ENCODE measurements around the gene ATP5MG. TPM values are rescaled to one million over a fixed set of nuclear protein-coding genes. Genes with fewer than 3 reads are reported as not detected.

The ATP5MG gene
- total and polyA plus RNA-seq, 10 of the 15 experiments (the other 5 are each of a cell fraction or from before 2014, with no cell fraction given), result 211 to 2,276 (median 633) TPM

DNA sequence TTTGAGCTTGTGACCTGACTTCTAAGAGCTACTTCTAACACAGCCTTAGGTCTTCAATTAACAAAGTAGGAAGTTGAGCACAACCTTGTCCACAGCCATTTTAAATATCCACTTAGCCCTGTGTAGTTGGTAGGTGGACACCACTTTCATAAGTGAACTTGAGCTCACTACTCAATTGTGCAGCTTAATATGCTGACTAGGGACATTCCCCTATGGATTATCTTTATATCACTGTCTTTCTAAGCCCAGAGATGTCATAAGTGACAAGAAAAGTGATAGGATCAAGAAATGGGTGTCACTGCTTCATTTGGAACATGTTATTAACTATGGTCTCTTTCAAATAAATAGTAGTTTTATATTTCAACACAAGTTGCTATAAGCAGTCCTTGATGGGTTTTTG lies 4.0 kb upstream of the ATP5MG start (continued):
- TF ChIP-seq, protein P1, sequence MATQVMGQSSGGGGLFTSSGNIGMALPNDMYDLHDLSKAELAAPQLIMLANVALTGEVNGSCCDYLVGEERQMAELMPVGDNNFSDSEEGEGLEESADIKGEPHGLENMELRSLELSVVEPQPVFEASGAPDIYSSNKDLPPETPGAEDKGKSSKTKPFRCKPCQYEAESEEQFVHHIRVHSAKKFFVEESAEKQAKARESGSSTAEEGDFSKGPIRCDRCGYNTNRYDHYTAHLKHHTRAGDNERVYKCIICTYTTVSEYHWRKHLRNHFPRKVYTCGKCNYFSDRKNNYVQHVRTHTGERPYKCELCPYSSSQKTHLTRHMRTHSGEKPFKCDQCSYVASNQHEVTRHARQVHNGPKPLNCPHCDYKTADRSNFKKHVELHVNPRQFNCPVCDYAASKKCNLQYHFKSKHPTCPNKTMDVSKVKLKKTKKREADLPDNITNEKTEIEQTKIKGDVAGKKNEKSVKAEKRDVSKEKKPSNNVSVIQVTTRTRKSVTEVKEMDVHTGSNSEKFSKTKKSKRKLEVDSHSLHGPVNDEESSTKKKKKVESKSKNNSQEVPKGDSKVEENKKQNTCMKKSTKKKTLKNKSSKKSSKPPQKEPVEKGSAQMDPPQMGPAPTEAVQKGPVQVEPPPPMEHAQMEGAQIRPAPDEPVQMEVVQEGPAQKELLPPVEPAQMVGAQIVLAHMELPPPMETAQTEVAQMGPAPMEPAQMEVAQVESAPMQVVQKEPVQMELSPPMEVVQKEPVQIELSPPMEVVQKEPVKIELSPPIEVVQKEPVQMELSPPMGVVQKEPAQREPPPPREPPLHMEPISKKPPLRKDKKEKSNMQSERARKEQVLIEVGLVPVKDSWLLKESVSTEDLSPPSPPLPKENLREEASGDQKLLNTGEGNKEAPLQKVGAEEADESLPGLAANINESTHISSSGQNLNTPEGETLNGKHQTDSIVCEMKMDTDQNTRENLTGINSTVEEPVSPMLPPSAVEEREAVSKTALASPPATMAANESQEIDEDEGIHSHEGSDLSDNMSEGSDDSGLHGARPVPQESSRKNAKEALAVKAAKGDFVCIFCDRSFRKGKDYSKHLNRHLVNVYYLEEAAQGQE (IDR thresholded peaks at IDR 0.05; ENCODE audit: low read depth, low read length), result no peak

DNA sequence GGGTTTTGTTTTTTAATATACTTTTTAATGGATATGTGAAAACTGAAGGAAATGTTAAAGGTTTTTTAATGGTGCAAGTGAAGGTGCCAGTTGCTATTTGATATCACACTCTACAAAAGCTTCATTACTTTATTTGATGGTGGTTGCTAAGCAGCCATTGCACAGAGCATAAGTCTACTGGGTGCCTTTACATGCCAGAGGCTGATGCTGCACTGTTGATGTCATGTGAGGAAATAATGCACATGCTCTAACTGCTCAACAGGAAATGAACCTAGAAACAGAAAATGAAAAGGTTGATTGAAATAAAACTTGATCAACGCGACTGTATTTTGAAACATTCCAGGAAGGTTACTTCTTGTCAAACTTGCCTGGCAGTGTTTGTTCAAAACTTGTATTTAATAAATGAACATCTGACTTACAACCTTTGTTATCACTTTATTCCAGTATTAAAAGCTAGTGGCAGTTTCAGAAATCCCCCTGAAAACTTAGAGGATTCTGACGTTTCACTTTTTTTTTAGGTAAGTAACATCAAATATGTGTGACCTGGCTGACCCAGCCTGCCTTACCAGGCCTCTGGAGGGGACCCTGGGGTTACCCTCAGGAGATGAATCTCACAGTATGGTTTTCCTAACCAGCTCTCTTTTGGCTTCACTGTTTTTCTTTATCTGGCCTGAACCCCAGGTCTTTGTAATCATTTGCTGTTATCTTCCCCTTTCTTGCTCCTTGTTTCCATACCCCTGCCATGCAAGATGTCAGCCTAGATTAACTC lies 2.4 kb upstream of the ATP5MG start:
- ChIA-PET SMC1A (ENCODE audit: uncharacterized antibody, unreplicated experiment) (interaction anchor here (0.9 to 2.6 kb wide), 7 partner anchors 28 to 94 kb away, joined by 3 to 10 read pairs (median 3); no protein-coding TSS in a partner anchor), POLR2A (interaction anchor here (0.9 kb wide), 1 partner anchor 13 kb away, joined by 3 read pairs; no protein-coding TSS in a partner anchor), RAD21 (ENCODE audit: unreplicated experiment) (interaction anchor here (1.0 to 1.1 kb wide), 2 partner anchors 35 to 89 kb away, joined by 3 to 4 read pairs; no protein-coding TSS in a partner anchor), CTCF (interaction anchor here (1.1 to 2.8 kb wide), 9 partner anchors 10 to 103 kb away, joined by 3 to 10 read pairs (median 6); no protein-coding TSS in a partner anchor)
- BruUV-seq (replicated peaks), result no TSS peak
- no peak for FAIRE-seq
- Histone ChIP-seq H3K27ac (ENCODE audit: control insufficient read depth, insufficient read depth) (peak overlapping the region; percentile 41), H3K27me3 (replicated peaks in 1 of 2; ENCODE audit: control insufficient read depth in 2 of 2, insufficient read depth in 2 of 2, low read length in 1 of 2) (no peaks in the 10 kb centered on the region), H3K36me3 (ENCODE audit: control insufficient read depth in 2 of 2, insufficient read depth in 2 of 2, low read length in 1 of 2) (peaks cover 4 to 14% of the 10 kb centered on the region in 2 experiments), H3K4me1 (ENCODE audit: control insufficient read depth, insufficient read depth, low read length) (peaks cover 15% of the 10 kb centered on the region; the same call in 1 of the 2 replicates), H3K9ac (ENCODE audit: control insufficient read depth, insufficient read depth, low read length) (peak overlapping the region; percentile 24; the same call in 1 of the 2 replicates), H2AFZ (ENCODE audit: control insufficient read depth, low read depth, low read length) (no peak overlapping the region), H3K79me2 (ENCODE audit: control insufficient read depth, insufficient read depth, low read length) (peaks cover 35% of the 10 kb centered on the region), H4K20me1 (ENCODE audit: control insufficient read depth, insufficient read depth) (no peaks in the 10 kb centered on the region), H3K9me3 (replicated peaks; ENCODE audit: control insufficient read depth, insufficient read depth, low read length) (no peaks in the 10 kb centered on the region), H3K4me2 (ENCODE audit: control insufficient read depth, insufficient read depth) (peak overlapping the region; percentile 1; the same call in 1 of the 2 replicates), H3K4me3 (no peak overlapping the region)
- in situ Hi-C loops (cut with MboI) (loop anchor here (25.0 kb wide), 1 partner anchor 88 kb away; no protein-coding TSS in a partner anchor), intact Hi-C loops (cut with micrococcal nuclease; ENCODE audit: unreplicated experiment) (no loop called here)
- TF ChIP-seq, protein P2, sequence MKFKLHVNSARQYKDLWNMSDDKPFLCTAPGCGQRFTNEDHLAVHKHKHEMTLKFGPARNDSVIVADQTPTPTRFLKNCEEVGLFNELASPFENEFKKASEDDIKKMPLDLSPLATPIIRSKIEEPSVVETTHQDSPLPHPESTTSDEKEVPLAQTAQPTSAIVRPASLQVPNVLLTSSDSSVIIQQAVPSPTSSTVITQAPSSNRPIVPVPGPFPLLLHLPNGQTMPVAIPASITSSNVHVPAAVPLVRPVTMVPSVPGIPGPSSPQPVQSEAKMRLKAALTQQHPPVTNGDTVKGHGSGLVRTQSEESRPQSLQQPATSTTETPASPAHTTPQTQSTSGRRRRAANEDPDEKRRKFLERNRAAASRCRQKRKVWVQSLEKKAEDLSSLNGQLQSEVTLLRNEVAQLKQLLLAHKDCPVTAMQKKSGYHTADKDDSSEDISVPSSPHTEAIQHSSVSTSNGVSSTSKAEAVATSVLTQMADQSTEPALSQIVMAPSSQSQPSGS (IDR thresholded peaks at IDR 0.05; ENCODE audit: low read length), result 0 out of 2 replicates have a peak, but pooled peaks have one; percentile 15
- TF ChIP-seq NFIC (IDR thresholded peaks at IDR 0.05; ENCODE audit: low read depth, low read length), result no peak
- 0 out of 2 replicates have a peak, but pooled peaks have one; percentile 22 for TF ChIP-seq CREB1 (IDR thresholded peaks at IDR 0.05; ENCODE audit: low read depth)
- TF ChIP-seq POU2F2 (IDR thresholded peaks at IDR 0.05; ENCODE audit: borderline replicate concordance, low read depth, low read length), result no peak
- TF ChIP-seq ASH2L (IDR thresholded peaks at IDR 0.05; ENCODE audit: borderline replicate concordance, low read depth), result peak; percentile 60; the same call in 1 of the 2 replicates
- ATAC-seq, result peak; percentile 62
- DNase-seq (ENCODE audit: low read depth, low spot score), result no peak
- 3% methylated on average over 3 of the region's 3 CpGs for WGBS (ENCODE audit: insufficient coverage, insufficient replicate concordance, low lambda C conversion rate, missing lambda C conversion rate)

Measured in GM12878 (cell line).